Tibial nerve (tissue), 3 donors: ENCODE measurements around the gene RIN3.

ENCODE experiments used
- CTCF ChIP-seq, 5 experiments: fragments of 200-600 bp in 3 of 5; fragments of 450-650 bp in 2 of 5; sonication (generic) in 3 of 5; IDR thresholded peaks; one replicate each; pipeline ENCODE4 v1.5.1; 2016 to 2019; ENCODE audit warnings: antibody characterized with exemption in 5 of 5, mild to moderate bottlenecking in 3 of 5, moderate library complexity in 2 of 5
- POLR2A ChIP-seq, 2 donors: fragments of 450-650 bp; IDR thresholded peaks; one replicate each; pipeline ENCODE4 v1.6.1; 2017; ENCODE audit warnings: antibody characterized with exemption in 2 of 2, mild to moderate bottlenecking in 2 of 2, moderate library complexity in 2 of 2

GRCh38 chr14:92724516-92725340, 211.1 kb downstream of the RIN3 start:
- TF ChIP-seq POLR2A (IDR thresholded peaks at IDR 0.05) (no peak), CTCF (IDR thresholded peaks at IDR 0.05) (no peak)
